ENCODE measurements around the gene FAT3.

Gene FAT3

GRCh38 chr11:92224407-92225124 is at the start of gene FAT3:
Gene FAT3 (plus strand): TSS chr11:92224818. CDS start chr11:92352113, 127,295 bp downstream.
- no peak for DNase-seq

- DNase-seq: no peak
These were observed 45.5 kb upstream of the FAT3 start for GRCh38 chr11:92179017-92179670.

GRCh38 chr11:92180226-92180625 is 44.4 kb upstream of the FAT3 start:
- DNase-seq: no peak

- no peak for DNase-seq
These were observed 43.9 kb upstream of the FAT3 start for GRCh38 chr11:92180664-92181251.

- no peak for DNase-seq
These were observed 33.9 kb upstream of the FAT3 start for GRCh38 chr11:92190535-92191206.

- no peak for DNase-seq
These were observed 32.5 kb upstream of the FAT3 start for GRCh38 chr11:92192141-92192540.

- no peak for DNase-seq
These were observed 26.4 kb upstream of the FAT3 start for GRCh38 chr11:92198268-92198667.

- no peak for DNase-seq
These were observed 24.6 kb upstream of the FAT3 start for GRCh38 chr11:92199991-92200390.

- no peak for DNase-seq
These were observed 19.9 kb upstream of the FAT3 start for GRCh38 chr11:92204731-92205130.

- DNase-seq: no peak
These were observed 18.2 kb upstream of the FAT3 start for GRCh38 chr11:92206441-92206840.

- no peak for DNase-seq
These were observed 12.9 kb upstream of the FAT3 start for GRCh38 chr11:92211576-92212167.

- DNase-seq: no peak
These were observed 12.1 kb upstream of the FAT3 start for GRCh38 chr11:92212530-92212929.

GRCh38 chr11:92216789-92217188 is 7.8 kb upstream of the FAT3 start:
- no peak for DNase-seq

GRCh38 chr11:92219476-92219875 is 5.1 kb upstream of the FAT3 start:
- no peak for DNase-seq

- no peak for DNase-seq
These were observed 1.9 kb upstream of the FAT3 start for GRCh38 chr11:92222701-92223100.

- no peak for DNase-seq
These were observed 588 bp upstream of the FAT3 start for GRCh38 chr11:92224054-92224406.

- no peak for DNase-seq
These were observed 528 bp downstream of the FAT3 start for GRCh38 chr11:92225125-92225567.

GRCh38 chr11:92225568-92226330 is 1.1 kb downstream of the FAT3 start:
- DNase-seq: no peak

- no peak for DNase-seq
These were observed 2.0 kb downstream of the FAT3 start for GRCh38 chr11:92226331-92227229.

GRCh38 chr11:92227230-92227814 is 2.7 kb downstream of the FAT3 start:
- DNase-seq: no peak

Data from activated effector memory CD4-positive, alpha-beta T cell treated with anti-CD3 and anti-CD28 coated beads, Interleukin-2, amount 50 U/mL, for 16 hours (primary cell).